SK-N-SH (cell line): ENCODE data around the gene ABHD12.

Experiments
- CTCF ChIP-seq: fragments of 200-600 bp; sonication (generic); IDR thresholded peaks from 2 replicates; pipeline ENCODE4 v1.6.1; 2017; ENCODE audit warnings: antibody characterized with exemption, mild to moderate bottlenecking, moderate library complexity
- GABPA ChIP-seq: IDR thresholded peaks from 2 replicates; pipeline ENCODE4 v1.4.0; 2012; ENCODE audit warnings: low read depth, mild to moderate bottlenecking
- RAD21 ChIP-seq: IDR thresholded peaks from 2 replicates; pipeline ENCODE4 v1.6.1; 2012; ENCODE audit warnings: mild to moderate bottlenecking, low read length

DNA sequence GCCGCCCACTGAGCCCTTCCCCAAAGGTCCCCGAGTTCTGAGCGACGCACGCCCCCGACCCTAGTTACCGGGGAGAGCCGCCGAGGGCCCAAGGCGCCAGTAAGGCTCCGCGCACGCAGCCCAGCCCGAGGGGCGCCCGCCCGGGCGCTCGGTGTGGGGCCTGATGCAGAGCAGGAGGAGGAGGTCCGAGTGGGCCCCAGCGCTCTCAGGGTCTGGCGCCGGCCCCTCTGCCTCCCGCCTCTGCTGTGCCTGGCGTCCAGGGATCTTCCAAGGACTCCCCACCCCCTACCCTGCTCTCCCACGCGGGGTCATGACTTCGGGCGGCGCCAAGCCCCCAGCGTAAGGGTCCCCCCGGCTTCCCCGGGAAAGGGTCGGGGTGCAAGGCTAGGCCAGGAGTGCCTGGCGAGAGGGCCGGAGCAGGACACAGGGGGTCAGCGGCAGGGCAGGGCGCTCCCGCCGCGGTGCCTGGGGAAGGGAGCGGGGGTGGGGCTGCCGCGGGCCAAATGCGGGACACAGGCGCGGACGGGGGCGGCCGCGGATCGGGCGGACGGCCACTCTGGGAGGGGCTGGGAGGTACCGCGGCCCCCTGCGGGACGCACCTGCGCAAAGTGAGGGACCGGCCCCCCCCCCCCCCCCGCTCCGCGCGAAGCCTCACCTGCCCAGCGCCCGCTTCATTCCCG, 637 bp downstream of the ABHD12 start:
- TF ChIP-seq CTCF (no peak), RAD21 (no peak), GABPA (no peak)
